Measurements from ENCODE around the gene TIPIN.
A peak's percentile ranks its signal among the peaks of the same experiment; 100 is the strongest.
"Not testable (repeated sequence)": the region's sequence is repeated elsewhere in the genome, so short reads cannot be mapped to it uniquely, and the experiment has no call there.

The TIPIN gene

DNA sequence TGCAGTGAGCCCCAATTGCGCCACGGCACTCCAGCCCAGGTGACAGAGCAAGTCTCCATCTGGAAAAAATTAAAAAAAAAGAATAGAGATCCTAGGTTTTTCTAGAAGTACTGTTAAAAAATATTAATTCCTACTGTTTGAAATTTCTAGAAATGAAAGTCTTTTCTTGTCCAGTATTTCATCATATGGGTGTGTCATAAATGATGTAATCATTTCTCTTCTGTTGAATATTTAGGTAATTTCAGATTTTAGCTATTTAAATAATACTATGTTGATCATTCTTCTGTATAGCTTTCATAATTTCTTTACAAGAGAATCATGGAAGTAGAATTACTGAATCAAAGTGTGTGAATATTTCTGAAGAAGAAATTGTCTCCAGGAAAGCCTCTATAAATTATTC lies 24.9 kb upstream of the TIPIN start:
- not testable (repeated sequence) for H3K79me1 ChIP-seq (ENCODE audit: low read length); H3K23ac ChIP-seq (ENCODE audit: low read length); H3K4me1 ChIP-seq (ENCODE audit: control insufficient read depth in 1 of 2, insufficient read depth in 2 of 2, low read length in 2 of 2); H3K27me3 ChIP-seq (ENCODE audit: insufficient read depth, low read length); H2BK5ac ChIP-seq (ENCODE audit: low read depth, low read length, poor library complexity); H4K8ac ChIP-seq (ENCODE audit: low read depth, low read length); H4K91ac ChIP-seq (ENCODE audit: low read depth, low read length); DNase-seq; H3K9me3 ChIP-seq (ENCODE audit: insufficient read depth, low read depth, low read length); H3K9ac ChIP-seq (ENCODE audit: low read length); H3K79me2 ChIP-seq (ENCODE audit: control insufficient read depth, insufficient read depth, low read length, poor library complexity); H3K4ac ChIP-seq (ENCODE audit: low read depth, low read length); H3K18ac ChIP-seq (ENCODE audit: low read length); H3K14ac ChIP-seq (ENCODE audit: low read length); H3K4me2 ChIP-seq (ENCODE audit: low read length); H3K27ac ChIP-seq (ENCODE audit: low read depth, low read length); H3K36me3 ChIP-seq (ENCODE audit: control insufficient read depth in 1 of 2, insufficient read depth in 2 of 2, low read length in 2 of 2); H2BK12ac ChIP-seq (ENCODE audit: low read length); H2AK5ac ChIP-seq (ENCODE audit: low read length); H2BK120ac ChIP-seq (ENCODE audit: insufficient read depth, low read length, poor library complexity); H4K12ac ChIP-seq (ENCODE audit: low read depth, low read length); H3K4me3 ChIP-seq (ENCODE audit: low read depth, low read length); H2AFZ ChIP-seq (ENCODE audit: insufficient read depth, low read length, poor library complexity)
- WGBS (ENCODE audit: extremely low coverage, insufficient coverage, insufficient read length) = no CpG with 5 or more reads among the region's 2 CpGs

DNA sequence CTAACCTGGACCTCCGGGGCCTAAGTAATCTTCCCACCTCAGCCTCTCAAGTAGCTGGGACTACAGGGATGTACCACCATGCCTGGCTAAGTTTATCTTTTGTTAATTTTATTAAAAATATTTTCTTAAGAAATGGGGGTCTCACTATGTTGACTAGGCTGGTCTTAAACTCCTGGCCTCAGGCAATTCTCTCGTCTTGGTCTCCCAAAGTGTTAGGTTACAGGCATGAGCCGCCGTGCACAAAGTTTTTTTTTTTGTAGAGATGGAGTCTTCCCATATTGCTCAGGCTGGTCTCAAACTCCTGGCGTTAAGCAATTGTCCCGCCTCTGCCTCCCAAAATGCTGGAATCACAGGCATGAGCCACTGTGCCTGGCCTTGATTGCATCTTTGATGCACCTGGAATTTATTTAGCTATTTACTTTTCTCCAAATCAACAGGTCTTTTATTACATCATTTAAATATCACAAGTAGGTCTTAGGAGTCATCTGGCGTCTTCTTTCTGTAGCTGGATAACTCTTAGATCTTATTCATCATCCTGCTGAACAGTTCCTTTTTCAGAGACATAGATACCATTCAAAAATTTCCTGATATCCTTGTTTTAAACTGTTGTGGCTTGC lies 22.4 kb upstream of the TIPIN start:
- Histone ChIP-seq H3K79me1 (ENCODE audit: low read length) (no peaks in the 10 kb centered on the region), H3K14ac (ENCODE audit: low read length) (no peak overlapping the region), H4K8ac (ENCODE audit: low read depth, low read length) (no peak overlapping the region), H3K27ac (ENCODE audit: low read depth, low read length) (no peak overlapping the region), H2AK5ac (ENCODE audit: low read length) (no peak overlapping the region), H3K9me3 (ENCODE audit: insufficient read depth, low read depth, low read length) (no peaks in the 10 kb centered on the region), H2BK12ac (ENCODE audit: low read length) (no peak overlapping the region), H2BK120ac (ENCODE audit: insufficient read depth, low read length, poor library complexity) (no peak overlapping the region), H3K4me3 (ENCODE audit: low read depth, low read length) (no peak overlapping the region), H3K4me1 (ENCODE audit: control insufficient read depth in 1 of 2, insufficient read depth in 2 of 2, low read length in 2 of 2) (no peaks in the 10 kb centered on the region), H3K4ac (ENCODE audit: low read depth, low read length) (no peak overlapping the region), H4K12ac (ENCODE audit: low read depth, low read length) (no peak overlapping the region), H2BK5ac (ENCODE audit: low read depth, low read length, poor library complexity) (no peak overlapping the region), H3K36me3 (ENCODE audit: control insufficient read depth in 1 of 2, insufficient read depth in 2 of 2, low read length in 2 of 2) (no peaks in the 10 kb centered on the region), H4K91ac (ENCODE audit: low read depth, low read length) (no peak overlapping the region), H3K27me3 (ENCODE audit: insufficient read depth, low read length) (no peaks in the 10 kb centered on the region), H3K18ac (ENCODE audit: low read length) (no peak overlapping the region), H2AFZ (ENCODE audit: insufficient read depth, low read length, poor library complexity) (no peak overlapping the region), H3K79me2 (ENCODE audit: control insufficient read depth, insufficient read depth, low read length, poor library complexity) (no peaks in the 10 kb centered on the region), H3K4me2 (ENCODE audit: low read length) (no peak overlapping the region), H3K23ac (ENCODE audit: low read length) (no peak overlapping the region), H3K9ac (ENCODE audit: low read length) (no peak overlapping the region)
- no peak for DNase-seq
- no CpG with 5 or more reads among the region's 7 CpGs for WGBS (ENCODE audit: extremely low coverage, insufficient coverage, insufficient read length)

DNA sequence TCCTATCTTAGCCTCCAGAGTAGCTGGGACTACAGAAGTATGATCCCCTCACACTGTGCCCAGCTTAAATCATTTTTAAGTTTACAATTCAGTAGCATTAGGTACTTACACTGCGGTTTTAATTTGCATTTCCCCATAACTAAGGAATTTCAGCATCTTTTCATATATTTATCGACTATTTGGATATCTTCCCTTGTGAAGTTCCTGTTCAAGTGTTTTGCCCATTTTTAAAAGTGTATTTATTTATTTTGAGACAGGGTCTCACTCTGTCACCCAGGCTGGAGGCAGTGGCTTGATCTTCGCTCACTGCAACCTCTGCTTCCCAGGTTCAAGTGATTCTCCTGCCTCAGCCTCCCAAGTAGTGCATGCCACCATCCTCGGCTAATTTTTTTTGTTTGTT lies 17.7 kb upstream of the TIPIN start:
- Histone ChIP-seq H3K23ac (ENCODE audit: low read length) (no peak overlapping the region), H4K91ac (ENCODE audit: low read depth, low read length) (no peak overlapping the region), H3K4ac (ENCODE audit: low read depth, low read length) (no peak overlapping the region), H3K18ac (ENCODE audit: low read length) (no peak overlapping the region), H3K9ac (ENCODE audit: low read length) (no peak overlapping the region), H3K14ac (ENCODE audit: low read length) (no peak overlapping the region), H3K4me1 (ENCODE audit: control insufficient read depth in 1 of 2, insufficient read depth in 2 of 2, low read length in 2 of 2) (no peaks in the 10 kb centered on the region), H3K79me2 (ENCODE audit: control insufficient read depth, insufficient read depth, low read length, poor library complexity) (no peaks in the 10 kb centered on the region), H3K4me3 (ENCODE audit: low read depth, low read length) (no peak overlapping the region), H2BK120ac (ENCODE audit: insufficient read depth, low read length, poor library complexity) (no peak overlapping the region), H2BK12ac (ENCODE audit: low read length) (no peak overlapping the region), H3K9me3 (ENCODE audit: insufficient read depth, low read depth, low read length) (no peaks in the 10 kb centered on the region), H2BK5ac (ENCODE audit: low read depth, low read length, poor library complexity) (no peak overlapping the region), H3K27me3 (ENCODE audit: insufficient read depth, low read length) (no peaks in the 10 kb centered on the region), H4K8ac (ENCODE audit: low read depth, low read length) (no peak overlapping the region), H3K79me1 (ENCODE audit: low read length) (no peaks in the 10 kb centered on the region), H3K4me2 (ENCODE audit: low read length) (no peak overlapping the region), H4K12ac (ENCODE audit: low read depth, low read length) (no peak overlapping the region), H3K36me3 (ENCODE audit: control insufficient read depth in 1 of 2, insufficient read depth in 2 of 2, low read length in 2 of 2) (no peaks in the 10 kb centered on the region), H3K27ac (ENCODE audit: low read depth, low read length) (no peak overlapping the region), H2AK5ac (ENCODE audit: low read length) (no peak overlapping the region), H2AFZ (ENCODE audit: insufficient read depth, low read length, poor library complexity) (no peak overlapping the region)
- no peak for DNase-seq
- WGBS (ENCODE audit: extremely low coverage, insufficient coverage, insufficient read length) = no CpG with 5 or more reads among the region's 4 CpGs

DNA sequence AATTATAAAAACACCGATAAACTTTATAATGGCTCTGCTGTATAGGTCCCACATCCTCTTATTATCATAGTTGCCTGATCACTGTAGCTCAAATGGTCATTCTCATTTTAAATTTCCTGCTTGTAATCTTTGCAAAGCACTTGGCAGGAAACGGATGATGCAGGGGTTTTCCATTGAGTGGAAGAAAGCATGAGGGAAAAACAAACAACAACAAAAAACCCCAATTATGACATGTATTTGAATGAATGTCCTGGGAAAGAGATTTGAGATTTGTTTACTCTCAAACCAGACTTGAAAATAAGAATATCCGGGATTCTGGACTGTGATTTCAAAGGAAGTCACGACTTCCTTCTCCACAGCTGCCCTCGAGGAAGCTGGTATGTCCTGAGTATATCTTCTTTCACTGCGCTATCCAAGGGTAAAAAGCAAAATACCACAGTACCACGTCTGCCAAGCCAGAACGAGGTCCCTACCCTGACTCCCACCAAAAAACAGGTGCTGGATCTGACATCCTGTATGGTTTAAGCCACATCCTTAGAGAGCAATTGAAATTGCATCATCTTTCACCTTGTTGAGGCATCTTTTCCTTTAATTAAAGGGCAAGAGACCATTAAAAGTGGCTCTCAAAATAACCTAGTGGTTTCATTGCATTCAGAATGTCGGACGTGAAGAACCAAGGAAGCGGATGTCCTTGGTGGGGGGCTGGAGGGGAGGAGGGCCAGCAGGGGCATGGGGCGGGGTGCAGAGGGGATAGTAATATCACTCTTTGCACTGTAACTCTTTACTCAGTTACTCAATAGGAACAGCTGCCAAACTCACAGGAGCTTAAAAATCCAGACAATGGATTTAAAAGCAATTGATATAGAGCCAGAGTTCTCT lies 13.5 kb upstream of the TIPIN start:
- H4K12ac ChIP-seq (ENCODE audit: low read depth, low read length) = no peak overlapping the region

More for the DNA sequence above, 13.5 kb upstream of the TIPIN start:
- peak overlapping the region; percentile 44 for H3K14ac ChIP-seq (ENCODE audit: low read length)
- H3K4ac ChIP-seq (ENCODE audit: low read depth, low read length) = no peak overlapping the region
- no peak overlapping the region for H4K91ac ChIP-seq (ENCODE audit: low read depth, low read length)
- no peaks in the 10 kb centered on the region for H3K36me3 ChIP-seq (ENCODE audit: control insufficient read depth in 1 of 2, insufficient read depth in 2 of 2, low read length in 2 of 2)
- no peak for DNase-seq
- no peak overlapping the region for H3K27ac ChIP-seq (ENCODE audit: low read depth, low read length)
- no peak overlapping the region for H3K23ac ChIP-seq (ENCODE audit: low read length)
- H2AK5ac ChIP-seq (ENCODE audit: low read length) = no peak overlapping the region
- no peak overlapping the region for H2AFZ ChIP-seq (ENCODE audit: insufficient read depth, low read length, poor library complexity)
- peak overlapping the region; percentile 11 for H4K8ac ChIP-seq (ENCODE audit: low read depth, low read length)
- no peak overlapping the region for H3K4me3 ChIP-seq (ENCODE audit: low read depth, low read length)
- no peak overlapping the region for H3K9ac ChIP-seq (ENCODE audit: low read length)
- no peaks in the 10 kb centered on the region for H3K79me2 ChIP-seq (ENCODE audit: control insufficient read depth, insufficient read depth, low read length, poor library complexity)
- no peak overlapping the region for H3K4me2 ChIP-seq (ENCODE audit: low read length)
- peaks cover 0 to 3% of the 10 kb centered on the region in 2 experiments for H3K4me1 ChIP-seq (ENCODE audit: control insufficient read depth in 1 of 2, insufficient read depth in 2 of 2, low read length in 2 of 2)
- H3K9me3 ChIP-seq (ENCODE audit: insufficient read depth, low read depth, low read length) = no peaks in the 10 kb centered on the region
- no CpG with 5 or more reads among the region's 12 CpGs for WGBS (ENCODE audit: extremely low coverage, insufficient coverage, insufficient read length)
- H3K18ac ChIP-seq (ENCODE audit: low read length) = no peak overlapping the region
- H2BK12ac ChIP-seq (ENCODE audit: low read length) = peak overlapping the region; percentile 61
- no peak overlapping the region for H2BK5ac ChIP-seq (ENCODE audit: low read depth, low read length, poor library complexity)
- no peaks in the 10 kb centered on the region for H3K27me3 ChIP-seq (ENCODE audit: insufficient read depth, low read length)
- H3K79me1 ChIP-seq (ENCODE audit: low read length) = peaks cover 5% of the 10 kb centered on the region
- no peak overlapping the region for H2BK120ac ChIP-seq (ENCODE audit: insufficient read depth, low read length, poor library complexity)
